Measurements from ENCODE around the gene NANOS3.
"Not testable (repeated sequence)": the region's sequence is repeated elsewhere in the genome, so short reads cannot be mapped to it uniquely, and the experiment has no call there.

NANOS3 gene

GRCh38 chr19:13842291-13843103 lies 34.4 kb upstream of the NANOS3 start:
- in situ Hi-C loops (cut with HindIII; ENCODE audit: low sequenced_read_pairs) = no loop called here

GRCh38 chr19:13843104-13843921 lies 33.6 kb upstream of the NANOS3 start:
- in situ Hi-C loops (cut with HindIII; ENCODE audit: low sequenced_read_pairs) = no loop called here

GRCh38 chr19:13844130-13844631 lies 32.8 kb upstream of the NANOS3 start:
- in situ Hi-C loops (cut with HindIII; ENCODE audit: low sequenced_read_pairs) = no loop called here

DNA sequence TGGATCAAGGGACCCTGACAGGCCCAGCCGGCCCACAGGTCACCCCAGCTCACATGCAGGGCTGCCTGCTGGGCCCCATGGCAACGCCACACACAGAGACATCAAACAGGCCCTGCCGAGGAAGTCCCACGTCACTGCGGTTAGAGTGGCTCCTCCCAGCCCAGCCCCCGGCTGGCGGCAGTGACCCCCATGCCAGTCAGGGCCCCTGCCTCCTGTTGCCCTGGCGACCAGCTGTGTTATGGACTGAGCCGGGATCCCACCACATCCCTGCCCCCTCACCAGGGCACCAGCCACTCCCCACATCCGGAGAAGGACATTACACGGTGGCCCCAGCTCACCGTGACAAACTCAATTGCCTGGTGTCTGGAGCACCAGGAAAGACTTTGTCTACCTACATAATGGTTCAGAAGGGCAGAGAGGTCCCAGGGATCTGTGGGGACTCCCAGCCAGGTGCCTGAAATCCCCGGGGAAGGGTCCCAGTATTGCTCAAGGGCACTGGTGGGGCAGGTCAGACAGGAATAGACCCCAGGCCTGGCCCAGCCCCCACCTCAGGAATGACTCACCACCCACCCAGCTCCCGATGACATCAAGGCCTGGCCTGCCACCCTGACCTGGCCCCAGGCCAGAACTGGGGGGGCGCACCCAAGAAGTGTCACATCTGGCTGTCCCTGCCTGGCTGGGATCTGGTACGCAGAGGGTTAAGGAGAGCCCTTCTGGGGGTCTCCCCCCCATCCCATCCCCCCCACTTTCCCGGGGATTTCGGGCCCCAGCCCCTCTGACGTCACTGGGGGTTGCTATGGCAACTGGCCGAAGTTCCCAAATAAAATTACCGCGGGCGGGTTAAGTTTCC lies 30.2 kb upstream of the NANOS3 start:
- in situ Hi-C loops (cut with HindIII; ENCODE audit: low sequenced_read_pairs) = no loop called here

DNA sequence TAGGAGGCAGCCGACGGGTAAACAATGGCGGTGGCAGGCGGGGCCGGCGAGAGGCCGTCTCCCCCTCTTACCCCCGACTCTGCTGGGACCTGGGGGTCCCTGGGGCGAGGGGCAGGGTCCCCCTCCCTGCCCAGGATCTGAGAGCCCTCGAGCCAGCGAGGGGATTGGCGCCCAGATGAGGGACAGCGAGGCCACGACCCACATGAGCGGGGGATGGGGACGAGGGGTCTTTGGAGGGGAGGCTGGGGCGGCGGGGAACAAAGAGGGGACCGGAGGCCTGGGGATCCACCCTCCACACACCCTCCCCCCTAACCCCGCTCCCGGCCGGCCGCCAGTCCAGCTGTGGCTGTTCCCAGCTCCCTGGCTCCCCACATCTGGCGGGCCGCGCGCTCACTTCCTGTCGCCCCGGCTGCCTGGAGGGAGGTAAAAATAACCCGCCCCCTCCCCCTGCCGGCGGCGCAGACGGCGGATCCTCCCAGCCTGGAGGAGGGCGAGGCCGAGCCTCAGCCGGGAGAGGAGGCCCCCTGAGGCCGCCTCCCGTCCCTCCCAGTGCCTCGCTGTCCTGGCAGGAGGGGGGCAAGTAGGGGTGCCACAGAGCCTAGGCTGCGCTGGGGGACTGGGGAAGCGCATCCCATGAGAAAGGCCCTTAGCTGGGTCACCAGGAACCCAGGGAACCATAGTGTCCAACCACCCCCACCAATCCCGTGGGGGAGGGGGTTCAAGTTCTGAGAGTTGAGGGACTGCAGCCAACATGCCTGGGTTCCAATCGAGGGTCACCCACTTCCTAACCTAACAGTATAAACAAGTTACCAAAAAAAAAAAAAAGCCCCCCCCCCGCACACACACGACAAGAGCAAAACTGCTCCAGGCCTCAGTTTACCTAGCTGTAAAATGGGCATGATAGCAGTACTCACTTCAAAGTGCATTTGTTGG lies 29.3 kb upstream of the NANOS3 start:
- in situ Hi-C loops (cut with HindIII; ENCODE audit: low sequenced_read_pairs) = no loop called here

- in situ Hi-C loops (cut with HindIII; ENCODE audit: low sequenced_read_pairs) = no loop called here
Observed at GRCh38 chr19:13848340-13848677, 28.6 kb upstream of the NANOS3 start.

DNA sequence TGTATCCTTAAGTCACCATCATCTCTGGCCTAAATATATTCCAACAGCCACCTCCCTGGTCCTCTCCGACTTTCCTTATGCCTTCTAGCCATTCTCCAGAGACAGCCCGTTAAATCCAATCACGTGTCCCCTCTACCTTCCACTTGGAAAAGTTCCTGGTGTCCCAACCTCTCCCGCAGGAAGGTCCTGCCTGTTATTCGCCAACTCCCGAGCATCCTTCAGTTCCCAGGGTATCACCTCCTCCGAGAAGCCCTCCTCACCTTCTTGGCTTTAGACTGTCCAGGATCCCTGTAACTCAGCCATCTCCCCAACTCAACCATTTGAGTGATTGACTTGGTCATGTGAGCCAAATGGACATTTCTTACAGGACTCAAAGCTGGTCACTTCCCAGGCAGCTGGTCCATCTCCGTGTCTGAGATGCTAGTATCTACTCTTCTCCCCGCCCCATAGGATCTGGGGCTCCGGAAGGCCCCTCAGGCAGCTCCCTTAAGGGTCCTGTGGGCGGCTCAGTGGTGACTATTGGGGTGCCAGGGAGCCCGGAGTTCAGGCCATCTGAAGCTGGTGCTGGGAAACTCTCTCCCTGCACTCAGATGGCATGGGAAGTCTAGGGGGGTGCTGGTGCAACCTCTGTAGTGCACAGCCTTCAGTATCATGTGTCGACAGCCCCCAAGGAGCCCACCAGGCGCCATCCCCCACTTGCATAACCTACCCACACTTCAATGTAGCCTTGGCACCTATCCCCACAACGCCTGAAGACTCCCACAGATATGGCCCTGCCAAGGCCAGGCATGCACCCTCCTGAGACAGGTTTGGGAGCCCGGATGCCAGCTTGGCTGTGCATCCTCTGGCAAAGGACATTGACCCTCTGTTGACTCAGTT lies 27.9 kb upstream of the NANOS3 start:
- in situ Hi-C loops (cut with HindIII; ENCODE audit: low sequenced_read_pairs) = no loop called here

GRCh38 chr19:13849991-13850909 lies 26.7 kb upstream of the NANOS3 start:
- in situ Hi-C loops (cut with HindIII; ENCODE audit: low sequenced_read_pairs) = no loop called here

DNA sequence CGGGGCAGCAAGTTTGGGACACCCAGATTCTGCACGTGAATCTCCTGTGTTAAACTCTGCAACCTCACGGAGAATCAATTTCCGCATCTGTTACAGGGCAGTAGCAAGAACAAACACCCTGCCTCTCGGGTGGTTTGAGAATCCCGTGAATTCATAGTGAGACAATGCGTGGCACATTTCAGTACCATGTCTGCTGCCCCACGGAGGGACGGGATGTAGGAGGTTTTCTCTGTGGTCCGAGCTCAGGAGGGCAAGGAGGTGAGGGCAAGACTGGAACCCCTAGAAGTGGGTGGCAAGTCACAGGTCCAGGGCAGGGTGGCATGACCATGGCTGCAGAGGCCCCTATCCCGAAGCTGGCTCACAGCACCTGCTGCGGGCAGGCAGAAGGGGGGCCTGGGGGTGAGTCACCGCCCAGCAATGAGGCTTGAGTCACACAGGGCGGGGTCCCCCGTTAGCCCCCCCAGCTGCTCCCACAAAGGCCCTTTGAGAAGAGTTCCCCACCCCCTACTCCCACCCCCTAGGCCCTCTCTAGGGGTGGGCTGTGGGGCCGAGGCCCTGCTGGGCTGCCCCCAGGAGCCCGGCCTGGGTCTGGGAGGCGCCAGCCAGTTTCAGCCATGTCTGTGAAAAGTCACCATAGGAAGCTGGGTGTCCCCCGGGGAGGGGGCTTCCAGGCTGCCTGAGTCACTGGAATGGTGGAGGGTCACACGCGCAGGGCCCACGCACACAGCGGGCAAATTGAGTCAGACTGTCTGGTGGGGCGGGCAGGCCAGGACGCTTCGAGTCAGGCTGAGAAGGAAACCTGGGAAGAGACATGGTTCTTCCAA lies 25.8 kb upstream of the NANOS3 start:
- in situ Hi-C loops (cut with HindIII; ENCODE audit: low sequenced_read_pairs) = no loop called here

DNA sequence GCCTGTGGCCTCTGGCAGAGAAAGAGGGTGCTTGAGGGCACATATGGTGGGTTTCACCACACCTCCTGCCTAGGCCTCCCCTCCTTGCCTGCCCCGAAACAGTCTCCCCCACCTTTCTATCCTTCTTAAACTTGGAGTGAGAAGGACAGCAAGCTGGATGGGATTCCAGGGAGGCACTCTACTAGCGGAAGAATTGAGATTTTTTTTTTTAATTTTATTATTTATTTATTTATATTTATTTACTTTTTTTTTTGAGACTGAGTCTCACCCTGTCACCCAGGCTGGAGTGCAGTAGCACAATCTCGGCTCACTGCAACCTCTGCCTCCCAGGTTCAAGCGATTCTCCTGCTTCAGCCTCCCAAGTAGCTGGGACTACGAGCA lies 25.2 kb upstream of the NANOS3 start:
- in situ Hi-C loops (cut with HindIII; ENCODE audit: low sequenced_read_pairs) = not testable (repeated sequence)

DNA sequence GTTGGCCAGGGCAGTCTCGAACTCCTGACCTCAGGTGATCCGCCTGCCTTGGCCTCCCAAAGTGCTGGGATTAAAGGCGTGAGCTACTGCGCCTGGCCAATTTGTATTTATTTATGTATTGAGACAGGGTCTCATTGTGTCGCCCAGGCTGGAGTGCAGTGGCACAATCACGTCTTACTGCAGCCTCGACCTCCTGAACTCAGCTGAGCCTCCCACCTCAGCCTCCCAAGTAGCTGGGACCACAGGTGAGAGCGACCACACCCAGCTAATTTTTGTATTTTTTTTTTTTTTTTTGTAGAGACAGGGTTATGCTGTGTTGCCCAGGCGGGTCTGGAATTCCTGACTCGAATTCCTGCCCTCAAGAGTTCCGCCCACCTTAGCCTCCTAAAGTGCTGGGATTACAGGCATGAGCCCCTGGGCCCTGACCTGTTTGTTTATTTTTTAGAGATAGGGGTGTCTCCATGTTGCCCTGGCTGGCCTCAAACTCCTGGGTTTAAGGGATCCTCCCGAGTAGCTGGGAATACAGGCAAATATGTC lies 24.7 kb upstream of the NANOS3 start:
- in situ Hi-C loops (cut with HindIII; ENCODE audit: low sequenced_read_pairs) = not testable (repeated sequence)

GRCh38 chr19:13856497-13856896 lies 20.4 kb upstream of the NANOS3 start:
- in situ Hi-C loops (cut with HindIII; ENCODE audit: low sequenced_read_pairs) = no loop called here

DNA sequence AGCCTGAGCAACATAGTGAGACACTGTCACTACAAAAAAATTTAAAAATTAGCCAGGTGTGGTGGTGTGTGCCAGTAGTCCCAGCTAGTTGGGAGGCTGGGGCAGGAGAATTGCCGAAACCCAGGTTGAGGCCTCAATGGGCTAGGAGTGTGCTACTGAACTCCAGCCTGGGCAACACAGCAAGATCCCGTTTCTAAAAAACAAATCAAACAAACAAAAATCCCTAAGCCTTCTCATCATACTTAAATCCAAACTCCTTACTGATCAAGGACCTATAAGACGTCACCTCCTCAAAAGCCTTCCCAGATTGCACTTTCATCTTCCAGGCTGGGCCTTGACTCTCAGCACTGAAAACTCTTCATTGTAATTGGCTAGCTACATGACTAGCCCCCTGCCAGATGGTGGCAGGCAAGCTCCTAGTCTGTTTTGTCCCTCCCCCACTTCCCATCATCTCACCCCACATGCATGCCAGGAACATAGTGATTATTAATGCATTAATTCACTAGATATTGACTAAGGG lies 17.5 kb upstream of the NANOS3 start:
- in situ Hi-C loops (cut with HindIII; ENCODE audit: low sequenced_read_pairs) = no loop called here

GRCh38 chr19:13860679-13861391 lies 16.1 kb upstream of the NANOS3 start:
- in situ Hi-C loops (cut with HindIII; ENCODE audit: low sequenced_read_pairs) = no loop called here

DNA sequence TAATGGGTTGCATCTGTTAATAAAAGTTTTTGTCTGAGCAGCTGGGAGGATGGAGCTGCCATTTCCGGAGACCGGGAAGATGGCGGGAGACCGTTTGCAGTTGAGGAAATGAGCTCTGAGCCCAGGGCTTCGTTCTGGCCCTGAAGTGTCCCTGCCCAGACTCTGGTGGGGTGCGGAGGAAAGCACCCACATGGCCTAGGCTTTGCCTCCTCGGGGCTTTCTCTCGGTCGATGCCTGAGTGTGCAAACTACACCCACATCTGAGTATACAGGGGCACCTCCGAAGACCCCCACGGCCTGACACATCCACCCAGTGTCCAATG lies 15.6 kb upstream of the NANOS3 start:
- in situ Hi-C loops (cut with HindIII; ENCODE audit: low sequenced_read_pairs) = no loop called here
